IgD-negative memory B cell (primary cell): ENCODE measurements around the gene ZNF121. TPM values are rescaled to one million over a fixed set of nuclear protein-coding genes. Genes with fewer than 3 reads are reported as not detected.

Source experiments
- polyA plus RNA-seq: library from polyadenylated mRNA; unstranded; fragments of 300-500 nt; fragmentation: Illumina TruSeq; gene quantifications from one replicate; pipeline ENCODE4 v1.2.3, GENCODE V29; 2021

ZNF121 gene
- polyA plus RNA-seq, 1 donor from 2014 or later = 2.9 TPM

Other genes starting within 250 kb of the ZNF121 start
- 1.6 TPM for gene ZNF177, start 221.5 kb downstream of the ZNF121 start, polyA plus RNA-seq
- gene ZNF266, start 148.9 kb downstream of the ZNF121 start, polyA plus RNA-seq = 14.5 TPM
- not detected for gene ZNF560, start 85.9 kb downstream of the ZNF121 start, polyA plus RNA-seq
- gene ZNF426, start 45.9 kb downstream of the ZNF121 start, polyA plus RNA-seq = 12.1 TPM
- gene ZNF561, start 36.7 kb upstream of the ZNF121 start, polyA plus RNA-seq = 19.1 TPM
- 4.7 TPM for gene ZNF562, start 90.6 kb upstream of the ZNF121 start, polyA plus RNA-seq
- gene ZNF846, start 184.2 kb upstream of the ZNF121 start, polyA plus RNA-seq = 6.3 TPM
- 10.4 TPM for gene FBXL12, start 234.6 kb upstream of the ZNF121 start, polyA plus RNA-seq
- gene UBL5, start 243.4 kb upstream of the ZNF121 start, polyA plus RNA-seq = 592 TPM